COLO668 (cell line): Measurements from ENCODE around the gene CTBP2.
A peak's percentile ranks its signal among the peaks of the same experiment; 100 is the strongest.
"Not testable (repeated sequence)": the region's sequence is repeated elsewhere in the genome, so short reads cannot be mapped to it uniquely, and the experiment has no call there.

Experiments used
- DNase-seq: peaks from one replicate; lab custom pipeline; 2025; ENCODE audit not compliant: unreplicated experiment; lab: John Stamatoyannopoulos, UW

The CTBP2 gene

DNA sequence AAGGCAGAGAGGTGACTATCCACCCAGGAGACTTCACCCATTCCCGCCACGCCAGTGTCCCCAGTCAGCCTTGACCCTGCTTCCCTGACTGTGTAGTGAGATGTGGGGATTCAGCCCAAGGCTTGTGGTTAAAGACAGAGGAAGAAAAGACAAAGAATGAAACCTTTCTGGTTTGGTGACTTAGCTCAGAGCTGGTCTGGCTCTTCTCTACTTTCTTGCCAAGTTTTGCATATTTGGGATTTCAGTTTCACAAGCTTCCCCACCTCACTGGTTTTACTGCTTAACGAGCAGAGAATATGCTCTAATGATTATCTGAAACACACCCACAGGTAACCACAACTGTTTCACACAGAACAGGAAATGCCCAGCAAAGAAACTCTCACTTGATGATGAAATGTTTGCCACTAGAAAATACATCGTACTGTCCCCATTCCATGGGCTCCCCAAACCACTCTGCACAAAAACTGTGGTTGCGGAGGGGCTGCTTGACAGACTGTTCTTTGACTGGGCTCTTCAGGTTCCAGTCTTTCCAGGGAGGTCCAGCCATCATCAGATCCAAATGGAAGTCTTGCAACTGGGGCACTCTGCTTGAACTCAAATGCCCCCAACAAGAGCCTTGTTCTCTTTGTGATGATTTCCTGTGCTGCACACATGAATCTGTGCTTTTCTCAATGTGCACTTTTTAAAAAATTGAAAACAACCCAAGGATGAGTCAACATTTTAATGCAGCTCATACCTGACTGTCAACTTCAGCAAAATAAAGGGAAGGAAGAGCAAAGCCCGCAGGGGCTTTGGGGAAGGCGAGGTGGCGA is 95.5 kb downstream of the CTBP2 start:
- DNase-seq: no peak

DNA sequence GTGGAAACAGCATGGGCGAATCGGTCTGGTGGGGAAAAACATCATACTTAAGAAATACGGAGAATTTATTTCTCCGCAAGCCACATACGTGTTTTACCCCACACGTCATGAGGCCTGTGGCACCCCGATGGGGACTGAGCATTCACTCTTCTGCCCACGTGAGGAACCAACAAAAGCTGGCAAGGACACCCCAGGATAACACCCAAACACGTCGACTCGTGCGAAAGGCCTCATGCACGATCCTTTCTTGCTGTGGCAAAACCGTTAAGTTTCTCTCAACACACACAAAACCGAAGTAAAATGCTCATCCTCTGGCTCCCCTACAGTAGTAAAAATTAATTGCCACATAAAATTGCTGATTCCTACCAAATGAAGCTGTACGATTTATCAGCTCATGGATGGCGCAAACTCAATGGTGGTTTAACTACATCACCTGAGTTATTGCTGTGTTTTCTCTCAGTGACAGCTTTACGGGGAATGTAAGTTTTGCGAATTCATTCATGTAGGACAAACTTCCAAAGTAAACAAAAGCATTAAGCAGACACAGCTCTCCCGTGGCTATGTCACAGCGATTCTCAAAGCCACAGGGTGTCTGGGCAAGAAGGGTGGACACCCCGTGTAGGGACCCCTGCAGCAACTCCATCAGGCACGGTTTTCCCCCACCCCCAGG is 97.0 kb downstream of the CTBP2 start:
- no peak for DNase-seq

DNA sequence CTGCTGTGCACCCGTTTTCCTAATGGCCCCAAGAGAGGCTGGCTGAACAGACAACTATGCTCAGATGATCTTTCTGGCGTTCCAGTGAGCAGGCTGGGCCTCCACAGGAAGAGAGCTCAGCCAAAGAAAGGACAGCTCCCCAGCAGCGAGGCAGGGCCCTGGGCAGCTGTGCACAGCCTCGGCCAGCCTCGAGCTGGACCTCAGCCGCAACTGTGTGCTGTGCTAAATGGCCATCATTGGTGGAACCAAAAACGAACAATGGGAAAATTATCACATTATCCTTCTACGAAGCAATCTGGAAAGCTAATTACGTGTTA is 97.5 kb downstream of the CTBP2 start:
- DNase-seq: no peak

DNA sequence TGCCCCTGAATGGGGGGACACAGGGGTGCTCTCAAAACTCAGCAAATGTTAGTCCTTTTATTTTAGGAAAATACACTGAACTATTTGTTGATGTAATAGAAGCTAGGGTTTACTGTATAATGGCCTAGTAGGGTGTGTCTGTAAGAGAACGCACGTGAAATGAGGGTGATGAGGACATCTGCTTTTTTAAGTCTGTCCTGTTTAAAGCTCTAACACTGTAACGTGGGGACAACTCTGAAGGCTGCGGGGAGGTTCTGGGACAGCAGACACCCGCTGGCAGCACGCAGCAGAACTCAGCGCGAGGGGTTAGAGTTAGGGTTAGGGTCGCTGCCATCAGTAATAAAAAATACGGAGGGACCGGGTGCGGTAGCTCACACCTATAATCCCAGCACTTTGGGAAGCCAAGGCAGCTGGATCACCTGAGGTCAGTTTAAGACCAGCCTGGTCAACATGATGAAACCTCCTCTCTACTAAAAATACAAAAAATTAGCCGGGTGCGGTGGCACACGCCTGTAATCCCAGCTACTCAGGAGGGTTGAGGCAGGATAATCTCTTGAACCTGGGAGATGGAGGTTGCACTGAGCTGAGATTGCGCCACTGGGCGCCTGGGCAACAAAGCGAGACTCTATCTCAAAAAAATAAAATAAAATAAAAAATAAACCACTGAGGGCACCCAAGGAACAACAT is 98.0 kb downstream of the CTBP2 start:
- DNase-seq: no peak

DNA sequence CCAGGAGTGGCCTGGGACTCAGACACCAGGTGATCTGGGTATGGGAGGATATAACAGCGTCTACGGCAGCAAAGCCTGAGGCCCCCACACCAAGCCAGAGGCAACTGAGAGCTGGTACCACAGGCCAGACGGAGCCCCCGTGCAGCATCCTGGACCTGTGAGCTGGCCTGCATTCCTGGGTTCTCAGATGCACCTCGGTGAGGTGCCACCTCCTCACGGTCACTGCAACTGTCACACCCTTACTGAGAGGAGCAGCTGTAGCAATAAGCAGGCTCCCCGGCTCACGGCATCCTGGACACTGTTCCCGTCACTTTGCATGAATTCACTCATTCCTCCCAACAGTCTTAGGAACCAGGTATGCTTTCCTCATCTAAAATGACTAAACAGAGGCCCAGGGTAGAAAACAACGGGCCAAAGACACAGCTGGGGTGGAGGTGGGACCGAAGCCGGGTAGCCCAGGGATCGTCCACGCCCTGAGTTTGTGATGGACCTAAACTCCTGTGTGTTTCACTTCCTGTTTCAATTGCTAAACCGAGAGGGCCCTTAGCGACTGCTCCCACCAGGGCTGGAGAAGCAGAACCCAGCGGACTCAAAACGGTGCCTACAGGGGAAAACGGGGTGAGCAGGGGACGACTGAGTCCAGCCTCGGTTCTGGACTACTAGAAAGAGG is 98.7 kb downstream of the CTBP2 start:
- DNase-seq: no peak

DNA sequence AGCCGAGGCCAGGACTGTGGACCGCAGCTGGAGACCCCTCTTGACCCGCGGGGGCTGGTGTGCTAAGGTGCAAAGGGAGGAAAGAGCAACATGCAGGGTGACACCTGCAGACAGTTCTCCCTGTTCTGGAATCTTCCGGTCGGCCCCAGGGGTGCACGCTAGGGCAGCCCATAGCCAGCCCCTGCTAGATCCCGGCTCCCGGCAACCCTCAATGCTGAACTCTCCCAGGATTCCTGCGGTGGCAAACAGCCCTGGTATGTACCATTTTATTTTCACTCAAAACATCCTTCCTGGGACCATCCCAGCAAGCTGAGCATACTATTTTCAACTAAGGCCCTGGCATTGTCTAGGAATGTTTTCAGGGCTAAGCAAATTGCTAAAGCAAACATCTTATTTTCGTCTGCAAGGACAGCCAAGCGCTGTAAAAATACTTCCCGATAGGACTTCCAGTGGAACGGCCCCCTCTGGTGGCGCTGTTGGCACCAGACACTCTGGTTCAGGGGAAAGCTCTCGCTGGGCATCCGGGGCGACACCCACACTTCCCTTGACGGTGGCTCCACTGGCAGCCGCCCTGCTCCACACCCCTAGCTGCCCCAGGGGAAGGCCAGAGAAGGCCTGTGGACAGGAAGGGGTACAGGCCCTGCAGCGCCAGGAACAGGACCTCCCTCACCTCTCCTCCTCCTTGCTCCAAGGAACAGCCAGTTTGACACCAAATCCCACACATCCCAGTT is 99.4 kb downstream of the CTBP2 start:
- peak; percentile 60 for DNase-seq

DNA sequence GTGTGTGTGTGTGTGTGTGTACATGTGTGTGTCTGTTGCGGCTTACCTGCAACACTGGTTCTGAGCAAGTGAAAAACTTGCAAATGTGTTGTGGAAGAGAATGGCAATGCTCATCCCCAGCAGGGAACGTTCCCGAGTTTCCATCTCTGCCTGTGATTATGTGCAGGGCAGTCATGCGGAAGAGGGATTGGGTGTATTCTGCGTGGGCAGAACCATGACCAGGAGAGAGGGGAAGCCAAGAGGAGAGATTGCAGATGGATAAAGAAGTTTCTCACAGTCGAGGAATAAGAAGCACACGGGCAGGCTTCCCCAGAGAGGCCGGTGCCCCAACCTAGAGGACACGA is 99.9 kb downstream of the CTBP2 start:
- DNase-seq: no peak

DNA sequence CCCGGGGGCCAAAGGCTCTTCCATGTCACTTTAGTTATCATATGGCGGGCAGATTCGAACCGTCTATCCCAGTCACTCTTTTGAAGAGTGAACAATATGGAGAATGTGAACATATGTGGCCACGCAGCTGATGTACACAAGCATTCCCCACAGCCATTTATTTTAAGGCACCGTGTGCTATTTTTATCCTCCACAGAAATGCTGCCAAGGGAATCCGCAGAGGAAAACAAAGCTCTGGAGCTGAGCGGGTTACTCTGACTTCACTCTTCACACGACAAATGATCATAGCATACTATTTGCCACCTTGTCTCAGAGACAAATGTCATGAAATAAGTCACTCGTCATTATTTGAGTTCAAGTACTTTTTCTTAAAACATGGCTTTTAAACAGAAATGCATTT is 100.3 kb downstream of the CTBP2 start:
- no peak for DNase-seq

DNA sequence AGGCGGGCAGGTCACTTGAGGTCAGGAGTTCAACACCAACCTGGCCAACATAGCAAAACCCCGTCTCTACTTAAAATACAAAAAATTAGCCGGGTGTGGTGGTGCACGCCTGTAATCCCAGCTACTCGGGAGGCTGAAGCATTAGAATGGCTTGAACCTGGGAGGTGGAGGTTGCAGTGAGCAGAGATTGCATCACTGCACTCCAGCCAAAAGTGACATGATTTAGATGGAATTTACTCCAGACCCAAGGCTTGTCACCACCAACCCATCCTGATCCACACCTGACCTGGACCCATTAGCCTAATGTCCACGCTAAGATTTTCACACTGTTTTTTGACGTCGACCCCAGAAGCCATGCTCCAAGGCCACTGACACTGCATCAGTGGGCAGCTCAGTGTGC is 101.0 kb downstream of the CTBP2 start:
- not testable (repeated sequence) for DNase-seq

DNA sequence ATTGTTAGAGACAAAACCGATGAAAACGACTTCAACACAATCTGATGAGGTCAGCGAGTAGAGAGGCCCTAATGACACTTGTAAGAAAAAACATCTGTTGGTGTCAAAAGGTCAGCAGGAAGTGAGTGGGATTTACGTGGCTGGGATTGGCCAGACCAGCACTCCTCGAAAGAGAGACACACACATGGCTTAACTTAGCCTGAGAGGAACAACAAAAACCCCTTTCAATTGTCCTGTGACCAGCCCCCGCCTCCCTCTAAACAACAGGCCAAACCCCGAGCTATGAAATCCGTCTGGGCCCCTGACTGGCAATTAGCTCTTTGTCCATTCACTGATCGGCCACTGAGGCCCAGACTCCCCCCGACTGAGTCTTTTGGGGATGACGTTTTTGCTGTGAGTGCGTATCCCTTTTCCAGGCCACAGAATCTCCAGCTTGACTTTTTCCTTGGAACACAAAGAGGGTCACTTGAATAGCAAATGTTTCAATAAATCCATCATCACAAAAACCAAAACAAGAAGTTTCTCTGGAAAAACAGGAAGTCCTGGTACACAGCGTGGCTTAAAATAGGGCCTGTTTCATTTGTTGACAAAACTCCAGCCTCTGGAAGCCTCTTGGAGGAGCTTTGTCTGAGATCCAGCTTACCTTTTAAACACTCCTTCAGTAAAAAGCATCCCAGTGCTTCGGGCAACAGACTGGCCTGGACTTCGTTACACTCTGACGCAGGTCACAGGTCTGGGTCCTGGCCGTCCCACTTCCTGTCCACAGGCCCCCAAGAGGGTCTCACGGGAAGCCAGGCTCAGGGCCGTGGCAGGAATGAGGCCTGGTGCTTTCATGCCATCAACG is 103.0 kb downstream of the CTBP2 start:
- no peak for DNase-seq

DNA sequence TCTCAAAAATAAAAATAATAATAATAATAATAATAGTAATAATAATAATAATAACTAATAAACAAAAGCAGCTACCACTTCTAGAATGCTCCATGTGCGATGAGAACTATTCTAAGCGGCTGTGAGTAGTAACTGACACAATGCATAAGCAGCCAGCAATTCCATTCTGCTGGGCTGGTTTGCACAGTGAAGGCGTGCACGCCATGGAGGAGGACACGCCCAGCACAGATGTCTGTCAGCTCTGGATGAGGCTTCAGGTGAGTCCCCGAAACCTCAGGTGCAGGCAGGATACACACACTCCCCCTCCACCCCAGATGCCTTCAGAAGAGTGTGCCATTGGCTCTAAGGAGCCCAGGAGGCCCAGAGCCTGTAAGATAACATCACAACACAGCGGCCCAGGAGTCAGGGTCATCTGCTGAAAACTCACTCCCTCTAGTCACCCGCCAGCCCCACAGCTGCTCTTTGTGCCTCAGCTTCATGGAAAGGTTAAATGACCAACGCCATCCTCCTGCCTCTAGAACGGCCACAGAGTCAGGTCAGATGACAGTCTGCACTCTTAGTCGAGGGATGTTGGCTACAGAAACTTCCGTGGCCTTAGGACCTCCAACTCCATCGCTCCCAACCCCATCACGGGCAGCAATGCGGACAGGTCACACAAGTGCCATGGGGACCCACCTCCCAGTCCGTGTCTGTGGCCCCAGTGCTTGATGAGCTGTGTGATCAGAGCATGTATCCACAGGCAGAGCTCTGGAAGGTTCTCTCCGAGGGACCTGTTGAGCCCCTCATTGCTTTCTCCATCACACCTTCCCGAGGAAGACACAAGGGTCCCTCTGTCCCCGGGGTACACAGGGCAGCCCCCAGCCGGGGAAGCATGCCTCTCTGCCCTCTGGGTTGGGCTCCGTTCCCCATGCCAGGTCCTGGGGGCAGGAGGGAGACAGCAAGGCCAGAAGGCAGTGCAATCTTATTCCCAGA is 103.9 kb downstream of the CTBP2 start:
- no peak for DNase-seq

DNA sequence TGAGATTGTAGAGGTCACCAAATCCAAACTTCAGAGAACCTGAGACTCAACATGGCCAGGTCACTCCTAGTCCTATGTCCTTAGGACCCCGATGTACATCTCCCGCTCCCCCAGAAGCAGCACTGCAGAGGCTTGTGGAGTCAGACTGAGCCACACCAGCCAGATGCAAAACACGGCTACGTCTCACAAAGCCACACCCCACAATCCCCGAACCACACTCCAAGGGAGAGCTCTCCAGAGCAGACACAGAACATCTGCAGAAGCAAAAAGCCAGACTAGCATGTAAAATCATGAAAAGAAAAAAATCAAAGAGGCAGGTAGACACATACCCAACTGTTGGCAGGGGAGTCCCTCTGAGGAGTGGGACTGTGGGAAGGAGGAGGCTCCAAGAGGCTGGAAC is 104.9 kb downstream of the CTBP2 start:
- no peak for DNase-seq

DNA sequence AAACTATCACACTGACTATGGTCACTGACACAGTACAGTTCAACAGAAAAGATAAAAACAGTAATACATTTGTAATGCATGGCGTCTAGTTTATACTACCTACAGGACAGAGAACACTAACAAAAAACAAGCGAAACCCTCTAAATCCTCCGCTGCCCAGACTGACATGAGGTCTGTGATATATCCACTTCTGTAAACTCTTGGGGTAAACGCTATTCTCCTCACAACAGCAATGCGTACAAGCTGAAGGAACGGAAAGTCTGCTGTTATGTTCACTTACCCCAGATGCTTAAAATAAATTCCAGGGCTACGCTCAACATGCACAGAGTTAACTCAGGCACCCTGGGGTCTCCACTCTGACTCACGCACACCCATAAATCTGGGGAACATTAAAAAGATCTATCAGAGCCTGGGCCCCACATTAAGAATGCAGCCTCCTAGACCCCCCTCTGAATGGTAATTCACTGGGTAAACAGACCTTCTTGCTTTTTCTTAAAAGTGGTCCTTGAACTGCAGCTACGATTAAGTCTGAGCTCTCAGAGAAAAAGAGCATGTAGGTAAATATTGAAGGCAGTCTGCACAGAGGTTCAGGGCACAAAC is 105.6 kb downstream of the CTBP2 start:
- DNase-seq: no peak

DNA sequence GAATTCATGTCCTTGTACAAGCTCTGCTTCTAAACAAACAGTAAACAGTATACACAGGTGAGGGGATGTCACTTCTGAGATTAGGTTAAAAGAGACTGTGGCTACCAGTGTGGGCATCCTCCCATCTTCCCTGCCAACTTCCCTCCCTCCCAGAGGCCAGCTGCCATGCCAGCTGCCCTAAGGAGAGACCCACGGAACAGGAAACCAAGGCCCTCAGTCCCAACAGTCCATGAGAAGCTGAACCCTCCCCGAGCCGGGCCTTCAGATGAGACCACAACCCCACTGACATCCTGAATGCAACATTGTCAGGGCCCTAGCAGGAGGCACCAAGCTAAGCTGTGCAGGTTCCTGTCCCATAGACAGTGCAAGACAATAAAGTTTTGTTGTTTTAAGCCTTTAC is 106.1 kb downstream of the CTBP2 start:
- DNase-seq: no peak

DNA sequence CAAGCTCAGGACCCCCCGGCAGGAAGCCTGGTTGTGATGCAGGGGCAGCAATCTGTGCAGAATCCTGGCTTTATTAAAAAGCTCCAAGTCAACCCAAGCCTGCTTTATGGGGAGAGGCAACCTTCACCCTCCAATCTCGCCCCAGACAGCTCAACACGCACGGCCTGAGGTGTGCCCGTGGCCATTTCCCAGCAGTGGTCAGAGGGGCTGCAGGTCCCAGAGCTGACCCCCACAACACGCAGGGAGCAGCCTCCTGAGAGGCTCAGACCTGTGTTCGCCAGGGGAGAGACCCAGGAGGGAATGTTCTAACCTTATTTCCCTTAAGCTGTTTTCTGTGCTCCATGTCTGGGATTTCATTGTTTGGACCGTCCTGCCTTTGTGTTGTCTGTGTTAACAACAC is 108.2 kb downstream of the CTBP2 start:
- no peak for DNase-seq

DNA sequence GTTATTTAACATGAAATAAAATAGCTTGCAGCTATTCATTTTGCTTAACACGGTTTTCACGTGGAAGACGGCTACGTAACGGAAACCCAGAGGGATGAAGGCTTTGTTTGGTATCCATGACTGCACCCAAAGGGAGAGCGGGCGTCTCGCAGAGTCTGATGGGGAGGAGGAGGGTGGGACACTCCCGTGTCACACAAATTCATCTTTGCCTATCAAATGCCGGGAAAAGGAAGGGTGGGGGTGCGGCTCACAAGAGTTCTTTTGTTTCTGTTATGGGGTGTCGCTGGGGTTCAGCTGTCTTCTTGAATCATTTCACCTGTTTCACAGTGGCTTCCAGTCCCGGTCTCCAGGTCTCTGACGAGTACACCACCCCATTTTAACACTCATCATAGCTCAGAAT is 110.0 kb downstream of the CTBP2 start:
- no peak for DNase-seq

DNA sequence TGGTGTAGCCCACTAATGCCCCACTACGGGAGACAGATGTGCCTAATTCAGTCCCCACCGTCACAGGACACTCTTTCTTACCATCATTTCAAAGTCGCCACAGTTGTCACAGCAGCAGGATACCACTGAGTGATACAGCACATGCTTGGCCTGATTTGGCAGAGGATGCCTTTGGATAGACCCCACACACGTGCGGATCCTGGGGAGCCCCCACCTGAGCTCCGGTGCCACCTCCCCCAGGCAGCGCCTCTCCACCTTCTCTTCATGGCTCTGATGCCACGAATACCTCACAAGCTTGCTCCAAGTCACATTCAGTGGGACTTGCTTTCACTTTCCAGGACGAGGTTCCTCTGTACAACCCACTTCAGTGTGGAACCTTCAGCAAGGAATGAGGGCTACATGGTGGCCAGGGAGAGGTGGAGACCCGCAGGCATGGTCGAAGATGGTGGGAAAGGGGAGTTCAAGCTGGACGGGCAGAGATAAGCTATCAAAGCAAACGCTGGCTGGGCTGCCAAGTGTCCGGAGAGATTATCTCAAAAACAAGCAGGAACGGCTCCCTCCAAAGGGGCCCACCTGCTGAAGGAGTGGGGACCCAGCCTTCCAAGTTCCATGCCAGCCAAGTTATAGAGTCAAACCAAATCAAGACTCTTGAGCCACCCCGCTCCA is 111.0 kb downstream of the CTBP2 start:
- DNase-seq: no peak
